NCI-H2196 (cell line): ENCODE data around the gene GPR162.

Source experiments
- DNase-seq: peaks from one replicate; lab custom pipeline; 2025; ENCODE audit not compliant: unreplicated experiment; lab: John Stamatoyannopoulos, UW

The GPR162 gene

GRCh38 chr12:6786416-6787094 is 35.1 kb upstream of the GPR162 start:
- no peak for DNase-seq

DNA sequence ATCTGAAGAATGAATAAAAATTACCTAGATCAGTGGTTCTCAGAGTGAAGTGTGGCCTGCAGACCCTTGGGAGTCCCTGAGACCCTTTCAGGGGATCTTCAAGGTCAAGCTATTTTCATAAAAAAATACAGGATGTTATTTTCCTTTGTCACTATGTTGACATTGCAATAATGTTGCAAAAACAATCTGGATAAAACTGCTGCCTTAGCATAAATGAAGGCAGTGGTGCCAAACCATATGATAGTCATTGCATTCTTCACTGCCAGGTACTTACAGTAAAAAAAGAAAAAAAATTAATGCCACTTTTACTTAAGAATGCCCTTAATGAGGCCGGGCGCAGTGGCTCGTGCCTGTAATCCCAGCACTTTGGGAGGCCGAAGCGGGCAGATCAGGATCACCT is 34.3 kb upstream of the GPR162 start:
- no peak for DNase-seq

- DNase-seq, result no peak
Measured at GRCh38 chr12:6788972-6789924, 32.4 kb upstream of the GPR162 start, which contains the start of gene CD4. Gene CD4, plus strand, starts transcription at chr12:6789528. Its CDS starts 10,611 bp downstream, at chr12:6800139.

GRCh38 chr12:6790496-6791150 is 31.0 kb upstream of the GPR162 start:
- DNase-seq, result no peak

DNA sequence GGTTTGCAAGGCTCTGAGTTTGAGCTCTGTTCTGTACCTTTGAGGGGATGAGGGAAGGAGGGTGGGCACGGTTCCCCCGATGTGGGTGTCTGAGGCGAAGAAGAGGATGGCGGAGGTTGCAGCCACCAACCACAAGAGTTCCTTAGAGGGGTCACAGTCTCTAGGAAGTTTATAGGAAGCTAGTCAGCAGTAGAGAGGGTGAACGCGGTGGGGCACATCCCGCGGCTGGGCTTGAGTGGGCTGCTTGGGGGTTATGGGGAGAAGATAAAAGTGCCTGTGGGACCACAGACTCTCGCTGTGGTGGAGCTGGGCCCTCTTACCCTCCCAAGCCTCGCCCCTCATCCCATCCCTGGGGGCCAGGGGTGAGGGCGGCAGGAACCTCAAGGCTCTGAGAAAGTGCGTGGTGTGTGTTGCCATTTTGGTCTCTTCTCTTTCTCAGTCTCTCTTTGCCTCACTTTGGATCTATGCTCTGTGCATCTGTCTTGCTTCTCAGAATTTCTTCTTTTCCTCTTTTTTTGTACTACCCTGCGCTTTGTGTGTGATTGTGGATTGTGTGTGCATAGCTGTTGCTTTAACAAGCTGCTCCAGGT is 29.6 kb upstream of the GPR162 start:
- DNase-seq, result no peak

DNA sequence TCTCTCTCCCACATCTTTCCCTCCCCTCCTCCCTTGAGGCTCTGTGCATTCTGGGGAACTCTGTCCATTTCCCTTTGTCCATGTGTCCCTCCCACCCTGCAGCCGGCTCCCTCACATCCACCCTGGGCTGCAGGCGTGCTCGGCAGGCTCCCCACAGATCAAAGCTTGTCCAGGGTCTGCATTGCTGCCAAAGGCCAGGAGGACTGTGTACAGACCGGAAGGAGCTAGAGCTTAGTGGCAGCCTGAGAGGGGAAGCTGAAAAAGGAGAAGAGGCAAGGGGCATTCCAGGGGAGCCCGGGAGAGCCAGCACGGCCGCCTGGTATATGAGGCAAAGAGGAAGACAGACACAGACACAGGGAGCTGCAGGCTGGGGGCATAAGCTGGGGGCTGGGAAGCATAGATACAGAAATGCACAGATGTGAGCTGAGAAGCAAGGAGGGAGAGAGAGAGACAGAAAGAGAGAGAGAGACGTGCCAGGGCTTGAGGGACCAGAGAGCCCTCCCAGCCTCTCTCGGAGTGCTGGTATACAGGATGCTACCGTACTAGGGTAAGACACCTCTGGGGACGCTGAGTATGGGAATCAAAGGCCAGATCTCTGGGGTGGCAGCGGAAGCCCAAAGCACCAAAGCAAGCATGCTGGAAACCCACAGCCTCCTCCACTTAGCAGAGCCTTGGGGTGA is 29.0 kb upstream of the GPR162 start:
- no peak for DNase-seq

DNA sequence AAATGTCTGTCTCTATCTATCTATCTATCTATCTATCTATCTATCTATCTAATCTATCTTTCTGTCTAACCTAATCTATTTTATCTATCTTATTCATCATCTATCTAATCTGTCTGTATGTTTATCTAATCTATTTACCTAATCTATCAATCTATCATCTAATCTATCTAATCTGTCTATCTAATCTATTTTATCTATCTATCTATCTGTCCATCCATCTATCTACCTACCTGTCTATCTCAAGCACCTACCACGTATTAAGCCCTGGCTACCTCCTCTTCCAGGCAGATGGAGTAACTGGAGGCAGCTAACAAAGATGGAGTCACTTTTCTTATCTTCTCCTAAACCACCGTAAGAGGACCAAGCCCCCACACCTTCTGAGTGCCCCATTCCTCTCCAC is 26.5 kb upstream of the GPR162 start:
- DNase-seq, result no peak

DNA sequence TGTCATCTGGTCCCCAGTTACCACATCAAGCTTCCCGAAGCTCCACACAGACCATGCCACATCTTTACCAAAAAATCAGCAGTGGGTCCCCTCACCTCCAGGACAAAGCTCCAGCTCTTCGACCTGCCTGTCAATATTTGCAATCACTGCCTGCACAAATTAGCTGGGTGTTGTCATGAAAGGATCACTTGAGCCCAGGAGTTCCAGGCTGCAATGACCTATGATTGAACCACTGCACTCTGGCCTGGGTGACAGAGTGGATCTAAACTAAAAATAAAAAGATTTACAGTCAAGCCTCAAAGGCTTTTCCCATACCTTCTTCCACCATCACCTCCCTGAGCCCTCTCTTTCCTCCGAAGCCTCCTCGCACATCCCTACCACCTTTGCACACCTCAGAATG is 25.0 kb upstream of the GPR162 start:
- DNase-seq, result no peak

GRCh38 chr12:6799147-6799546 is 22.5 kb upstream of the GPR162 start:
- no peak for DNase-seq

GRCh38 chr12:6807170-6807569 is 14.5 kb upstream of the GPR162 start:
- DNase-seq, result no peak

- DNase-seq, result no peak
Measured at GRCh38 chr12:6809056-6809455, 12.6 kb upstream of the GPR162 start.

DNA sequence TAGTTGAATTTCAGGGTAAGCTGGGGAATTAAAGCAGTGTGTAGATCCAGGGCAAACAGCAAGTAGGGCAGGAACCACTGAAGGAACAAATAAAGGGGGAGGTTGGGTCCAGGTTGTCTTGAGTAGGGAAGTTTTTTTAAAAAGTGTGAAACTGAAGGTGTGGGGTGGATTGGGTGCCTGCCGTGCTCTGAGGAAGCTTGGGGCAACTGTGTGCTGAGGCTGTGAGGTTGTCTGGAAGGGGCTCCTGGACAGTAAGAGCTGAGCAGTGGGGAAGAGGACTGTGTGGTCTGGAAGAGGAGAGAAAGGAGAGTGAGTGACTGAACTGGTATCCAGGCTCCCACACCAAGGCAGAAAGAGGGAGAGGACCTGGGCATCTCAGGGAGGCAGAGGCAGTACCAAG is 10.9 kb upstream of the GPR162 start:
- no peak for DNase-seq

- no peak for DNase-seq
Measured at GRCh38 chr12:6813363-6813762, 8.3 kb upstream of the GPR162 start.

DNA sequence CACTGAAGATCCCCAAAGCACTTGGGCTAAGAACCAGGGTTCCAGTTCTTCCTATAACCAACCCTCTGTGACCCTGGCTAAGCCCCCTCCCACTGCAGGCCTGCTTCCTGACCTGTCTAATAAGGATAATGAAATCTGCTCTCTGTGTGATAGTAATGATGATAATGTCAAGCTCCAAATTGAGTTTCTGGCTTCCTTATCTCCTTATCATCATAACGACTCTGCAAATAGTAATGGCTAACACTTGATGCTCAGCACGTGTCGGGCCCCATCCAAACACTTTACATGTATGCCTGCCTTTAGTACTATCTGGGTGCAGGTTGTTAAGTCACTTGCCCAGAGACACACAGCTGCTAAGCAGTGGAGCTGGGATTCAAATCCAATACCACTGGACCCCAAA is 5.0 kb upstream of the GPR162 start:
- no peak for DNase-seq

GRCh38 chr12:6817098-6817497 is 4.5 kb upstream of the GPR162 start:
- DNase-seq, result no peak

GRCh38 chr12:6817662-6818157 is 3.9 kb upstream of the GPR162 start:
- no peak for DNase-seq

DNA sequence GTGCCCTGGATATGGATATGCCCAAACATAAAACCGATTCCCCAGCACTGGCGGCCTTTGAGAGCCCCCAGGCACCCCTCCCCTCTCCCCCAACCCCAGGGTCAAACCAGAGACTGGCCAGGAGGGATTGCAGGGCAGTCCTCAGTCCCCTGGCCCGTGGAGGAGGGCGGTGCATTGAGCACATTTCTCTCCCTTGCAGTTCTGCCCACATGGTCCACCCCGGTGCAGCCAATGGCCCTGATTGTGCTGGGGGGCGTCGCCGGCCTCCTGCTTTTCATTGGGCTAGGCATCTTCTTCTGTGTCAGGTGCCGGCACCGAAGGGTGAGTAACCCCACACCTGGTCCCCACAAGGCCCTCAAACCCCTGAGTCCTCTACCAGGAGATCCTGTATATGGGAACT is 3.4 kb upstream of the GPR162 start:
- peak; percentile 23 for DNase-seq

GRCh38 chr12:6818645-6819044 is 3.0 kb upstream of the GPR162 start:
- DNase-seq, result no peak

- no peak for DNase-seq
Measured at GRCh38 chr12:6819106-6820030, 2.3 kb upstream of the GPR162 start.

GRCh38 chr12:6820166-6820565 is 1.5 kb upstream of the GPR162 start:
- DNase-seq, result no peak
